GM13977 (cell line): ENCODE results near the gene NOS1AP.

Experiments used
- DNase-seq: peaks from one replicate; pipeline ENCODE4 v3.0.0; 2012; ENCODE audit warnings: low spot score
- CTCF ChIP-seq: IDR thresholded peaks from 2 replicates; pipeline ENCODE4 v1.5.1; 2012; ENCODE audit warnings: mild to moderate bottlenecking, control low read depth; ENCODE audit not compliant: insufficient read depth; ENCODE audit errors: extremely low read depth, missing control alignments
- in situ Hi-C: fragments of 300-500 bp; cut with MboI; formaldehyde crosslinking; loops from one replicate; pipeline ENCODE4 v1.12.0; 2022; ENCODE audit warnings: low sequenced_read_pairs, low pct_unique_long_range_greater_than_20kb, mixed read lengths, inconsistent platforms; ENCODE audit not compliant: unreplicated experiment

Gene NOS1AP

DNA sequence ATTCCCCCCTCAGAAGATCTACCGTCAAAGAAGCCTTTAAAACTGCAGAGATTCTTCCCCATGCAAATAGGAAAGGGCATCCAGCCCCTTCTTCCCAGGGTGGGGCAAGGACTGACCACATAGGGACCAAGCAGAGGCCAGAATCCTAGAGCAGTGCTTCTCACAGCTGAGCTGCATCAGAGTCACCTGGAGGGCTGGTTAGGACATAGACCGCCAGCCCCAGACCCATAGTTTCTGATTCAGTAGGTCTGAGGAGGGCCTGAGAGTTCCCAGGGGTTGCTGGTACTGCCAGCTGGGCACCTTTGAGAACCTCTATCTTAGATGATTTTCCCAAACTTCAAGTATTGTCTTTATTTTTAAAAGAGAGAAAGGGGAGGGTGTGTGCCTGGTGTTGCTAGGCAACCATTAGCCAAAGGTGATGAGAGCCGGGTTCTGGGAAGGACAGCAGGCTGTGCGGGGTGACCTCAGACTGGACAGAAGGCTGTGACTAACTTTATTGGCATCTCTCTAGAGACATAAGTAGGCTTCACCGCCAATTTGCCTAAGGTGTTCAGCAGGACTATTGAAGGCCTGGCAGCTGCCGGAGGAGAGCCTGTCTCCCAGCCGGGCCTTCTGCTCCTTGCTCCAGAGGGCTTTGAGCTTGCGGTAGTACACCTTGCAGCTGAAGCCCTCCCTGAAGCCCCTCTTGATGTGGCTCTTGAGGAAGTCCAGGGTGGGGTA is 304.2 kb downstream of the NOS1AP start:
- no peak for DNase-seq
- no peak for TF ChIP-seq CTCF
- in situ Hi-C loops = no loop called here

DNA sequence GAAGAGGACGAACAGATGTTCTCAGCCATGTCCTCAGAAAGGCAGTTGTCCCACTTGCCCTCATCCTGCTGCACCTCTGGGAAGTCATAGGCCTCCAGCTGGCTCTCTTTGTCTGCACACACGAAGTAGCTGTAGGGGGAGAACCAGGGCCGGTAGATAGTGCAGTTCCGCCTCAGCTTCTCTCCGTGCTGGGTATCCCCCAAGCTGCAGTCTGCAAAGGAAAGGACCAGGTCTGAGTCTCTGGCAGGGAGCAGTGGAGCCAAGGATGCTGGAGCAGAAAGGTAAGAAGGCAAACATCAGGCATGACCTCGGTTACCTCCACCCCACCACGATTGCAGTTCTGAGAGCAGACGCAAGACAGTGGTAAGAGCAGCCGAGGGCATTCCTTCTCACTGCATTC is 304.9 kb downstream of the NOS1AP start:
- in situ Hi-C loops = no loop called here
- no peak for DNase-seq
- no peak for TF ChIP-seq CTCF

DNA sequence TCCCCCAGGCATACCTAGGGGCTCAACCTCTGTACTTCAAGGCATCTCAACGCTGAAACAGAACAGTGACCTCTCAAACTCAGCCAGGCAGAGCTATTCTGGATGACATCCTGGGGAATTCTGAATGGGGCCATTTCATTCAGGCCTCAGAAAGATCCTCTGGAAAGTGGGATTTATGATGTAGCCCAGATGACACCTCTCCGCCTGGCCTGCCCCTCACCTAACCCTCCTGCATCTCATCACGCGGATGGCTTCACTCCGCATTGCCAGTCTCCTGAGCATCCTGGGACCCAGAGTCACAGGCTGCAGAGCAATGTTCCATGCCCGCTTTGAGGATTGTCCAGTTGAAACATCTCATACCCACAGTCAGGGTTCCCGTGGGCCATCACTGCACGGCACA is 306.0 kb downstream of the NOS1AP start:
- in situ Hi-C loops = no loop called here
- TF ChIP-seq CTCF = no peak
- DNase-seq = no peak

- in situ Hi-C loops = no loop called here
- DNase-seq = no peak
Measured at GRCh38 chr1:162376691-162377090, 307.2 kb downstream of the NOS1AP start, which contains the start of gene SPATA46. Gene SPATA46 (minus strand): TSS chr1:162376854. CDS start chr1:162376790, 64 bp downstream.

DNA sequence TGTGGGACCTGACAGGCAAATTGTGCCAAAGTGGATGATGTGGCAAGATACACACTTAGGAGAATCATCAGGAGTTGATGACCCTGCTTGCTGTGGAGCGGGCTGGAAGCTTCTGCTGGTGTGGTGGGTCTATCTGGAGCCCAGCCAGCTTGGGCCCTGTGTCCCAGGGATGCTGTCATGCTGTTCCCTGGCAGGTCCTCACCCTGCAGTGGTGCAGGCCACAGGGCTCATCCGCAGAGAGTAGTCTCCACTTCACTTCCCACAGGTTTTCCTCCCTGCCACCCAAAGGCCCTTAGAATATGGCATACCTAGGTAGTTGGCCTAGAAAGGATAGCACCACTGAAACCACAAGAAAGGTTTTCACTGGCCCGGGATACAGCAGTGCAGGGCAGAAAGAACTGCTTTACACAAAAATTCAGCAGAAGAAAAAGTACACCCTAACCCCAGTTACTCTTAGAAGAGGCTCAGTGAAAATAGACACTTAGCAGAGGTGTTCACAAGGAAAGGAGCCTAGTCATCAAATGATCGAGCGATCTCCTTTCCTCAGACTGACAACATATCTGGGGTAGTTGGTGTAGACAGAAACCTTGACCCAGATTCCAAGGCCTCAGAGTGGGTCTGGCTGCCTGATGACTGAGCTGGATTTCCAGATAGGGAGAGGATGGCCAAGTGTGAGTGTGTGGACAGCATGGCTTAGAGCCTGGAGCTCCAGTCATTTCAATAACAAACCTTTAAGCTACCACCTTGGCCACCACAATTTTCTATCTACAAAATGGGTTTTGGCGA is 310.8 kb downstream of the NOS1AP start:
- DNase-seq = no peak
- no peak for TF ChIP-seq CTCF
- in situ Hi-C loops = no loop called here

More at GRCh38 chr1:162376691-162377090, 307.2 kb downstream of the NOS1AP start, which contains the start of gene SPATA46:
- TF ChIP-seq CTCF = no peak

DNA sequence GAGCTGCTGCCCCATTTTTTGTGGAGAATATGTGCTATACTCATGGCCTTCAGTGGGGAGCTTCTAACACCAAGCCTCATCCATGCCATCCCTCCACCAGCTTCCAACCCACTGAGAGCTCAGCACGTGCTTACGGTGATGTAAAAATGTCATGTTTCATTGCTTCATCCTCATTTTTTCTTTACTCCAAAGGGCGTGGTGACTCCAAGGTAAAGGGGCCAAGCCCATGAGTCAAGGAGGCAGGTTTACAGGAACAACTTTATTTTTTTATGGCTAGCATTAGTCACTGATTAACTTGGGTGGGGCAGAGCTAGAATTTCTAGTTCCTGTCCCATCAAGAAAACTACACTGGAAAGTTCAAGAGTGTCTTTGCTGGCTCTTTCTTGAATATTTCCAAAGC is 311.9 kb downstream of the NOS1AP start, which contains the start of gene C1orf226:
Gene C1orf226 (plus strand): TSS at position 346 of the 400 bp plus-strand sequence. CDS start 174 bp downstream, outside the sequence.
- DNase-seq = no peak
- in situ Hi-C loops = no loop called here
- TF ChIP-seq CTCF = no peak
